ENCODE results near the gene EFNB1. TPM values are rescaled to one million over a fixed set of nuclear protein-coding genes. Genes with fewer than 3 reads are reported as not detected.

The EFNB1 gene
- polyA plus RNA-seq, 1 donor (not counting 4 experiments of a cell fraction or from before 2014, with no cell fraction given), result 90.3 TPM

DNA sequence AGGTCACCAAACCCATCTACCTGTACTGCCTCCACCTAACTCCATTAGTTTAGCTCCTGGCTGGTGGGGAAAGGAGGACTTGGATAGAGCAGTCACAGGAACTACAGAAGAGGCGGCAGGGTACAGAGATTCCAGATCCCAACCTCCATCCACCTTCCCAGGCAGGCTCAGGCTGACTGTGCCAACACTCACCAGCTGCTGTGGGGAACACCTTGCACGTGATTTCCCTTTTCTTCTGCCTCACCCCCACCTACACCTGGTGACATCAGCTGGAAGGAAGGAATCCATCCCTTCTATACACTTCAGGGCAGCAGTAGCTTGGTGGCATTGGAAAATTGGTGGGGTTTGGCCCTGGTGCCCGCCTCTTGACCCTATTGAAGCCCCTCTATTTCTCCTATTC, 41.5 kb downstream of the EFNB1 start:
- TF ChIP-seq, protein P1, sequence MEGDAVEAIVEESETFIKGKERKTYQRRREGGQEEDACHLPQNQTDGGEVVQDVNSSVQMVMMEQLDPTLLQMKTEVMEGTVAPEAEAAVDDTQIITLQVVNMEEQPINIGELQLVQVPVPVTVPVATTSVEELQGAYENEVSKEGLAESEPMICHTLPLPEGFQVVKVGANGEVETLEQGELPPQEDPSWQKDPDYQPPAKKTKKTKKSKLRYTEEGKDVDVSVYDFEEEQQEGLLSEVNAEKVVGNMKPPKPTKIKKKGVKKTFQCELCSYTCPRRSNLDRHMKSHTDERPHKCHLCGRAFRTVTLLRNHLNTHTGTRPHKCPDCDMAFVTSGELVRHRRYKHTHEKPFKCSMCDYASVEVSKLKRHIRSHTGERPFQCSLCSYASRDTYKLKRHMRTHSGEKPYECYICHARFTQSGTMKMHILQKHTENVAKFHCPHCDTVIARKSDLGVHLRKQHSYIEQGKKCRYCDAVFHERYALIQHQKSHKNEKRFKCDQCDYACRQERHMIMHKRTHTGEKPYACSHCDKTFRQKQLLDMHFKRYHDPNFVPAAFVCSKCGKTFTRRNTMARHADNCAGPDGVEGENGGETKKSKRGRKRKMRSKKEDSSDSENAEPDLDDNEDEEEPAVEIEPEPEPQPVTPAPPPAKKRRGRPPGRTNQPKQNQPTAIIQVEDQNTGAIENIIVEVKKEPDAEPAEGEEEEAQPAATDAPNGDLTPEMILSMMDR (optimal IDR thresholded peaks at IDR 0.05 in 1 of 3, IDR thresholded peaks at IDR 0.05 in 1 of 3, conservative IDR thresholded peaks at IDR 0.05 in 1 of 3; ENCODE audit: extremely low read depth in 1 of 3, insufficient read depth in 2 of 3, low read length in 3 of 3), result no peak
- no peak for TF ChIP-seq EZH2 (IDR thresholded peaks at IDR 0.05; ENCODE audit: low read length)
- no peak overlapping the region for H3K4me3 ChIP-seq (ENCODE audit: control insufficient read depth in 2 of 3, extremely low read depth in 1 of 3, insufficient read depth in 2 of 3, low read depth in 1 of 3, low read length in 3 of 3)
- H3K9me1 ChIP-seq (ENCODE audit: control insufficient read depth, extremely low read depth, insufficient read depth, low read length), result no peaks in the 10 kb centered on the region
- FAIRE-seq, result no peak
- no peak overlapping the region for H2AFZ ChIP-seq (ENCODE audit: control insufficient read depth, low read length)
- no peaks in the 10 kb centered on the region for H3K4me1 ChIP-seq (ENCODE audit: control insufficient read depth, extremely low read depth, insufficient read depth, low read length)
- no peak overlapping the region for H3K27ac ChIP-seq (ENCODE audit: control insufficient read depth, insufficient read depth, low read length)
- H3K27me3 ChIP-seq (ENCODE audit: control insufficient read depth, extremely low read depth, insufficient read depth, low read length), result no peaks in the 10 kb centered on the region
- no peak overlapping the region for H3K4me2 ChIP-seq (ENCODE audit: control insufficient read depth, extremely low read depth, insufficient read depth, low read depth, low read length)
- no peaks in the 10 kb centered on the region for H3K9me3 ChIP-seq (ENCODE audit: control insufficient read depth, low read depth, low read length)
- dilution Hi-C loops (cut with MboI; ENCODE audit: extremely low pct_ligation_motif_present, low sequenced_read_pairs), result no loop called here
- H3K9ac ChIP-seq (ENCODE audit: control insufficient read depth, extremely low read depth, insufficient read depth, low read length), result no peak overlapping the region
- H4K20me1 ChIP-seq (ENCODE audit: control insufficient read depth, extremely low read depth, insufficient read depth, low read length), result no peaks in the 10 kb centered on the region
- no peaks in the 10 kb centered on the region for H3K79me2 ChIP-seq (ENCODE audit: control insufficient read depth, insufficient read depth, low read length)
- no peak for DNase-seq (ENCODE audit: low read depth, low spot score)
- no peaks in the 10 kb centered on the region for H3K36me3 ChIP-seq (ENCODE audit: control insufficient read depth in 2 of 2, extremely low read depth in 1 of 2, insufficient read depth in 2 of 2, low read length in 2 of 2)

DNA sequence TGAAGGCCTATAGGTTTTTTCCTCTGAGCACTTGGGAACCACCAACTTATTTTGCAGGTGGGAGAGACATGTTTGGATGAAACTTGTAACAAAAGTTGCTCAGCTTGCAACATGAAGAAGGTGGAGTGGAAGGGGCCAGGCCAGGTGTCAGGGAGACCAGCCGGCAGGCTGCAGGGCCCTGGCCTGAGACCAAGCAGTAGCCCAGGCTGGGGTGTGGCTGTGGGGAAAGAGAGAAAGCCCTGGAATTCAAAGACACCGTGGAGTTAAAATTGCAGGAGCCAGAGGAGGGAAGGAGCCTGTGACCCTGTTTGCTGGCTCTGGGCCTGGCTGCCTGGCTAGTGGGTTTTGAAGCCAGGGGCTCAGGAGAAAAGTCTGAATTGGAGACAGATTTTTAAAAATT, 43.4 kb downstream of the EFNB1 start:
- DNase-seq (ENCODE audit: low read depth, low spot score) (no peak), FAIRE-seq (no peak)
- Histone ChIP-seq H3K4me2 (ENCODE audit: control insufficient read depth, extremely low read depth, insufficient read depth, low read depth, low read length) (no peak overlapping the region), H3K27ac (ENCODE audit: control insufficient read depth, insufficient read depth, low read length) (no peak overlapping the region), H3K9me1 (ENCODE audit: control insufficient read depth, extremely low read depth, insufficient read depth, low read length) (no peaks in the 10 kb centered on the region), H3K4me3 (ENCODE audit: control insufficient read depth in 2 of 3, extremely low read depth in 1 of 3, insufficient read depth in 2 of 3, low read depth in 1 of 3, low read length in 3 of 3) (no peak overlapping the region), H2AFZ (ENCODE audit: control insufficient read depth, low read length) (no peak overlapping the region), H3K9me3 (ENCODE audit: control insufficient read depth, low read depth, low read length) (no peaks in the 10 kb centered on the region), H3K79me2 (ENCODE audit: control insufficient read depth, insufficient read depth, low read length) (no peaks in the 10 kb centered on the region), H3K9ac (ENCODE audit: control insufficient read depth, extremely low read depth, insufficient read depth, low read length) (no peak overlapping the region), H4K20me1 (ENCODE audit: control insufficient read depth, extremely low read depth, insufficient read depth, low read length) (no peaks in the 10 kb centered on the region), H3K4me1 (ENCODE audit: control insufficient read depth, extremely low read depth, insufficient read depth, low read length) (no peaks in the 10 kb centered on the region), H3K36me3 (ENCODE audit: control insufficient read depth in 2 of 2, extremely low read depth in 1 of 2, insufficient read depth in 2 of 2, low read length in 2 of 2) (no peaks in the 10 kb centered on the region), H3K27me3 (ENCODE audit: control insufficient read depth, extremely low read depth, insufficient read depth, low read length) (no peaks in the 10 kb centered on the region)
- dilution Hi-C loops (cut with MboI; ENCODE audit: extremely low pct_ligation_motif_present, low sequenced_read_pairs), result no loop called here
- TF ChIP-seq EZH2 (IDR thresholded peaks at IDR 0.05; ENCODE audit: low read length), result no peak
- TF ChIP-seq, protein P1 (optimal IDR thresholded peaks at IDR 0.05 in 1 of 3, IDR thresholded peaks at IDR 0.05 in 1 of 3, conservative IDR thresholded peaks at IDR 0.05 in 1 of 3; ENCODE audit: extremely low read depth in 1 of 3, insufficient read depth in 2 of 3, low read length in 3 of 3), result no peak
